ENCODE data around the gene CHRNB2.
A peak's percentile ranks its signal among the peaks of the same experiment; 100 is the strongest.

CHRNB2 gene

GRCh38 chr1:154609398-154610380 is 42.1 kb downstream of the CHRNB2 start:
- DNase-seq (ENCODE audit: low spot score) = no peak

DNA sequence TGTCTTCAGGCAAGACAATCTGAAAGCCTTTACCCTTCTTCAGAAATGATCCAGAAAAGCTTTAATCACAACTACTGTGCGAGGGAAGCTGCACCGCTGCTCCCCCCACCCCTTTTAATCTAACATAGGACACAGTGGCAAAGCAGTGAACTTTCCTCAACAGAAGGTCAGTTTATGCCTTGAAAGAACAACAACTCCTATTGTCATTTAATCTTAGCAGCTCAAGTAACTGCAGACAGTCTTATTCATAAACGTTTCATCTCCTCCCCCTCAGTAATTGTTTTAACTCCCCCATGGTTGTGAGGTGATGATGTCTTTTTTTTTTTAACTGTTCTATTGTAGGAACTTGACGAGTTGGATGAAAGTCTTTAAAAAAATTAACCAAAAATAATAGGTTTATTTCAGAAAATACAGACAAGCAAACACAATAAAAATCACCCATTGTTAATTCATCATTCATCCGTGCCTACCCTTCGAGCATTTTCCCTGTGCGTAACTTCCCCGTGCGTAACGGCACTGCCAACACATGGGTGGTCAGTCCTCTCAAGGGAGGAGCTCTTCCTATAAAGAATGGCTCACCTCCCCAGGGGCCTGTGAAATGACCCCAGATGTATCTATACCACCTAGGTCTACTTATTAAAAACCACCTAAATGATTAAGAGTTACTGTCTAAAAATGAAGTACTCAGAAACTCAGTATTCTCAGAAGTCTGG is 43.7 kb downstream of the CHRNB2 start:
- peak; percentile 43 for DNase-seq (ENCODE audit: low spot score)

DNA sequence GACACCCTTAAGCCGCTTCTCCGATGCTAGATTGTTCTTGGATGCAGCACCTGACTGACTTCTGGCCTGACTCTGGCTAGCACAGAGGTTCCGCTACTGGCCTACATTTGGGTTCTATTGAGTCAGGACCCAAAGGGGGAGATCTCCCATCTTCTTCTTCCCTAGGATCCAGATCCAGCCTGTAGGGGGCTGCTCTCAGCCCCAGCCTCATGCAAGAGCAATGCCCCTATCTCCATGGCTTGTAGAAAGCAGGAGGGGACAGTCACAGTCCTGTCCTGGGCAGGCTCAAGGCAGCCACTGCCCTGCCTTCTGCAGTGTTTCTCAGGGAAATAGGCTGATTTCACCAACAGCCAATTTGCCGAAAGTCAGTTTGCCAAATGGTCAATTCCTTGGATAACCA is 46.7 kb downstream of the CHRNB2 start:
- no peak for DNase-seq (ENCODE audit: low spot score)

GRCh38 chr1:154614901-154615300 is 47.3 kb downstream of the CHRNB2 start:
- DNase-seq (ENCODE audit: low spot score) = no peak

DNA sequence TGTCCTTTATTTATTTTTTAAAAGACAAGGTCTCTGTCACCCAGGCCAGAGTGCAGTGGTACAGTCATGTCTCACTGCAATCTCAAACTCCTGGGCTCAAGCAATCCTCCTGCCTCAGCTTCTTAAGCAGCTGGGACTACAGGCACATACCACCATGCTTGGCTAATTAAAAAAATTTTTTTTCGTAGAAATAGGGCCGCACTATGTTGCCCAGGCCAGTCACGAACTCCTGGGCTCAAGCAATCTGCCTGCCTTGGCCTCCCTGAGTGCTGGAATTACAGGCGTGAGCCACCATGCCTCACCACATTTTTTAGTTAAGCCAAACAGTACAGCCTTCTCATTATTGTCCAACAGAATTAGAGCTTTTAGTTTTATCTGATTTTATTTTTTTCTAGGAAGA is 47.8 kb downstream of the CHRNB2 start:
- no peak for DNase-seq (ENCODE audit: low spot score)

- DNase-seq (ENCODE audit: low spot score) = no peak
Measured at GRCh38 chr1:154616659-154617345, 49.2 kb downstream of the CHRNB2 start.

DNA sequence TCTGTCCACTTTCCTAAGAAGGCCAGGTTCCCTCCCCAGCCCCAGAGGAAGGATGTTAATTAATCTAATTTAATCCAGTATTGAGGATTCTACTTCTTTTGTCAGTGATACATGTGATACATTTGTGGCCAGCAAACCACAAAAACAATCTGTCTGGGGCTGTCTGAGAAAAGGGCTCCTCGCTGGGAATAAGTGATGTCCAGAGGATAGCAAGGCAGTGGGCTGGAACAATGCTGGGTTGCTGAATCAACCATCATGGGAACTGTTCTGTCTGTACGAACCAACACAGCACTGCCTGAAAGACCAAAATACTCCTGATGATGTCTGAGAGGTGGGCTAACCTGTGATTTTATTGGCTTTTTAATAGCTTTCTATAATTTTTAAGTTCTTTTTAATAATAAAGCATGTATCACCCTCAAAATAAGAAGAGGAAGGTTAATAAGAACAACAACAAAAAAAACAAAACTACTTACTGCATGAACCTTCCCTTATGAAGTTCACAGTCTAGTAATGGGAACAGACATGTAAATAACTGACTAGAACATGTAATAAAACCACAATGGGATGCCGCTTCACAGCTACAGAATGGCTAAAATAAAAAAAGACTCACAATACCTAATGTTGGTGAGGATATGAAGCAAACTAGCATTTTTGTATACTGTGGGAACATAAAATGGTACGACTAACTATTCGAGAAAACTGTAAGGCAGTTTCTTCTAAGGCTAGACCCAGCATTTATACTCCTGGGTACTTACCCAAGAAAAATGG is 51.8 kb downstream of the CHRNB2 start:
- no peak for DNase-seq (ENCODE audit: low spot score)

GRCh38 chr1:154620751-154621150 is 53.2 kb downstream of the CHRNB2 start:
- no peak for DNase-seq (ENCODE audit: low spot score)

DNA sequence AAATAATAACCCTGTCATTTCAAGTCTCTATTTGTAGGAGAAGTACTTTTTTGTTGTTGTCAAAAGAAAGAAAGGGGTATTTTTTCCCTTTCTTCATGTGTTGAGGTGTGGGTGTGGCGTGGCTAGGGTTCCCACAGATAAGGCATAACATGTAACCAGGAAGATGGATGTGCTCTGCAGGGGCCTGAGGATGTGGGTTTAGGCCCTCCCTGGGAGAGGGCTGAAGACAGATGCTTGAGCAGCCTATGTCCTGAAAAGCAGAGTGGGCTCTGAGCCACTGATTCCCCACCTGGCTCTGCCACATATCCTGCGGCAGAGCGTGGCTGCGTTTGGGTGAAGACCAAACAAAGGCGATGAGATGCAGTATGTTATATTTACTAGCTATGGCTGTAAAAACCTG is 54.3 kb downstream of the CHRNB2 start:
- no peak for DNase-seq (ENCODE audit: low spot score)

GRCh38 chr1:154622503-154623039 is 55.0 kb downstream of the CHRNB2 start:
- no peak for DNase-seq (ENCODE audit: low spot score)

DNA sequence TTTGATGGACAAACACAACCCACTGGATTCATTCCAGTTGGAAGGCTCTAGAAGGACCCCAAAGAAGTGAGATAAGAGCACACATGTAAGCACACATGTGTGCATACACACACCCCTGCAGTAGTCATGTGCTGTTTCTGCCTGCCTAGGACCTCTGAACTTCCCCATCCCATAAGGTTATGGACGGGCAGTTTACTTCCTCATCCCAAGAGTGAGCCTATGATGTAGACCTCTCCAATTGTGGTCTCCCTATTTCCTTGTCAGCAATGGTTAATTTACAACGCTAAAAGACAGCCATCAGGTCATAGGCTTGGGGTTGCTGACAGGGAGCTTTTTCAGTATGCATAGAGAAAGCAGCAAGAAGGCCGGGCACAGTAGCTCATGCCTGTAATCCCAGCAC is 55.8 kb downstream of the CHRNB2 start:
- DNase-seq (ENCODE audit: low spot score) = no peak

DNA sequence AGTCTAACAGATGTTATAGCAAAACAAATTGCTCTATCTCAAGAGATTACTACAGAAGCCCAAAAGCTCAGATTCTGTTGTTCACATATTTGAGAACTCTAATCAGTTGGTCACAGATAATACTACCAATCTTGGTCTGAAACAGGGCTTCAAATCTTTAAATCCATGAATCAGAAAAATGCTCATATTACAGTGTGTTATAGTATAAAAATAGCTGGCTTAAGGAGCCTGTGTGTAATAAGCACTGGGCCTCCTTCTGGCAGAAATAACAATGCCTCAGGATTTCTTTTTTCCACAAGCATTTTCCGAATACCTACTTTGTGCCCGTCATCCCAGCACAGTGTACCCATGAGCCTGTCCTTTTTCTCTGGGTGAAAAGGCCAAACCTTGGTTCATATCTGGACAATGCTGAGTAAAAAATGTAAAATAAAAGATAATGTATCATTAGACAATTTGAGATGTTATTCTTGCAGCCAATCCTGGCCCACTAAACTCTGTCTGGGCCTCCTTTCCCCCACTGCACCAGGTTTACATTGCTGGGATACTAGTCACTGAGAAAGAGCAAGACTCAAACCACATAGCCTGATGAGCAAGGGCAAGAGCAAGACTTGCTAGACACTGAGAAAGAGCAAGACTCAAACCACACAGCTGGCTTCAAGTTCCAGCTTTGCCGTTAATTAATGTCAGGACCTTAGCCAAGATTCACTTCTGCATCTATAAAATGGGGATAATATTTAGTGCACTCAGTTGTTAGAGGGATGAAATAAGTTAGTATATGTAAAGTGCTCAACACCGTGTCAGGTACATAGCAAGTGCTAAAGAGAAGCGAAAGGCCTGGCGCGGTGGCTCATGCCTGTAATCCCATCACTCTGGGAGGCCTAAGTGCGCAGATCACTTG is 57.4 kb downstream of the CHRNB2 start:
- no peak for DNase-seq (ENCODE audit: low spot score)

- DNase-seq (ENCODE audit: low spot score) = no peak
Measured at GRCh38 chr1:154626456-154627256, 59.1 kb downstream of the CHRNB2 start.

GRCh38 chr1:154627257-154628120 is 59.9 kb downstream of the CHRNB2 start:
- peak; percentile 83 for DNase-seq (ENCODE audit: low spot score)

DNA sequence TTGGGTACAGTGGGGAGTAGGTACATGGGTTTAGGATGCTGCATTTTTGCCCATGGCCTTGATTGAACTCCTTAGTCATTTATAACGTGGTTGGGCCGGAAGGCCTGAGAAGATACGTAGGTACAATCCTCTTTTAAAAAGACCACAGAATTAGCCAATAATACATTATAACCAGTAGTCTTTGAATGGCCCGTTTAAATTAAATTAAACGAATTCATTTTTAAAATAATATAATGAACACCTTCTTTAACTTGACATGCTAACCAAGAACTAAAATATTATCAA is 60.5 kb downstream of the CHRNB2 start:
- DNase-seq (ENCODE audit: low spot score) = no peak

- no peak for DNase-seq (ENCODE audit: low spot score)
Measured at GRCh38 chr1:154629061-154629674, 61.6 kb downstream of the CHRNB2 start.

All from globus pallidus (tissue), 1 donor.